Measurements from ENCODE around the gene LCN9. TPM values are rescaled to one million over a fixed set of nuclear protein-coding genes. Genes with fewer than 3 reads are reported as not detected.

The LCN9 gene
- total RNA-seq, 1 experiment from 2014 or later = not detected

- no peak for TF ChIP-seq CTCF (IDR thresholded peaks at IDR 0.05; ENCODE audit: unreplicated experiment)
- intact Hi-C loops (cut with micrococcal nuclease; ENCODE audit: unreplicated experiment) = no loop called here
- BruUV-seq (replicated peaks) = no TSS peak
- CTCF ChIA-PET = no interaction called here
- no peaks in the 10 kb centered on the region for H3K9me3 Mint-ChIP-seq (ENCODE audit: low read depth, unreplicated experiment)
- DNase-seq = no peak
- H3K36me3 Mint-ChIP-seq (ENCODE audit: insufficient read depth, unreplicated experiment) = no peaks in the 10 kb centered on the region
- peaks cover 25% of the 10 kb centered on the region for H3K27me3 Mint-ChIP-seq (ENCODE audit: unreplicated experiment)
- H3K4me3 Mint-ChIP-seq (ENCODE audit: low read depth, unreplicated experiment) = no peak overlapping the region
- H3K4me1 Mint-ChIP-seq (ENCODE audit: low read depth, unreplicated experiment) = no peaks in the 10 kb centered on the region
- no peak overlapping the region for H3K27ac Mint-ChIP-seq (ENCODE audit: unreplicated experiment)
These were observed 3.9 kb upstream of the LCN9 start for GRCh38 chr9:135659252-135659651.

- Mint-ChIP-seq H3K27ac (ENCODE audit: unreplicated experiment) (no peak overlapping the region), H3K27me3 (ENCODE audit: unreplicated experiment) (peaks cover 25% of the 10 kb centered on the region), H3K4me1 (ENCODE audit: low read depth, unreplicated experiment) (no peaks in the 10 kb centered on the region), H3K9me3 (ENCODE audit: low read depth, unreplicated experiment) (no peaks in the 10 kb centered on the region), H3K36me3 (ENCODE audit: insufficient read depth, unreplicated experiment) (no peaks in the 10 kb centered on the region), H3K4me3 (ENCODE audit: low read depth, unreplicated experiment) (no peak overlapping the region)
- no TSS peak for BruUV-seq (replicated peaks)
- DNase-seq = no peak
- intact Hi-C loops (cut with micrococcal nuclease; ENCODE audit: unreplicated experiment) = no loop called here
- no peak for TF ChIP-seq CTCF (IDR thresholded peaks at IDR 0.05; ENCODE audit: unreplicated experiment)
- CTCF ChIA-PET = no interaction called here
These were observed 2.7 kb upstream of the LCN9 start for GRCh38 chr9:135660407-135660806.

DNA sequence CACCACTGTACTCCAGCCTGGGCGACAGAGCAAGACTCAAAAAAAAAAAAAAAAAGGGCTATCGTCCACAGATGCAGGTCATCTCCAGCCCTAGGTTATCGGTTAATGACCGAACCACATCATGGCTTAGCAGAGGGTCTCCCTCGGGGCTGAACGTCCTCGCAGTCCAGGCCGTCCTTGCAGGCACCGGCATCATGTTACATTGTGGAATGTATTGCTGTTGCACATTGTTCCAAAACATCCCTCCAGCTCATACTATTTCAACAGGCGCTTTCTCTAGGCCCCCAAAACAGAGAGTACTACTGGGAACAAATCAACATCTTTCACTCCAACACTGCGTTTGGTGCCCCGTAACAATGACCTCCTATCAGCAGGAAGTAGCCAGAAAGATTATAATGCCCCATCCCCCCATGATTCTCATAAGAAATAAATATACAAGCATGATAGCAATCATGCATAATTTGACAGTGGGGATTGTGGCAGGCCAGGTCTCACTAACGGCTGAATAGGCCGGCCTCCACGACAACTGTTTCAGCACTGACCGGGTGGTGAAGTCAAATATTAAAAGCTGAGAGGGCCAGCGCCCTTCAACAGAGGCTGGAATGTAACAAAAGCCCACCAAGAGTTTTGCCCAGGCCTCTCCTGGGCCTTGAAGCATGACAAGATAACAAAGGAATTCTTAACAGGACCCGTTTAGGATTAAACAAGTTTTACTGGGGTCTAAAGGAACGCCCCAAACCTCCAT lies 1.1 kb upstream of the LCN9 start:
- Mint-ChIP-seq H3K9me3 (ENCODE audit: low read depth, unreplicated experiment) (no peaks in the 10 kb centered on the region), H3K27ac (ENCODE audit: unreplicated experiment) (no peak overlapping the region), H3K4me3 (ENCODE audit: low read depth, unreplicated experiment) (no peak overlapping the region), H3K36me3 (ENCODE audit: insufficient read depth, unreplicated experiment) (no peaks in the 10 kb centered on the region), H3K27me3 (ENCODE audit: unreplicated experiment) (peaks cover 31% of the 10 kb centered on the region), H3K4me1 (ENCODE audit: low read depth, unreplicated experiment) (no peaks in the 10 kb centered on the region)
- CTCF ChIA-PET = no interaction called here
- DNase-seq = no peak
- intact Hi-C loops (cut with micrococcal nuclease; ENCODE audit: unreplicated experiment) = no loop called here
- BruUV-seq (replicated peaks) = no TSS peak
- TF ChIP-seq CTCF (IDR thresholded peaks at IDR 0.05; ENCODE audit: unreplicated experiment) = no peak

GRCh38 chr9:135663451-135663770 lies 302 bp downstream of the LCN9 start:
- Mint-ChIP-seq H3K27me3 (ENCODE audit: unreplicated experiment) (peaks cover 38% of the 10 kb centered on the region), H3K36me3 (ENCODE audit: insufficient read depth, unreplicated experiment) (no peaks in the 10 kb centered on the region), H3K4me1 (ENCODE audit: low read depth, unreplicated experiment) (no peaks in the 10 kb centered on the region), H3K4me3 (ENCODE audit: low read depth, unreplicated experiment) (no peak overlapping the region), H3K27ac (ENCODE audit: unreplicated experiment) (no peak overlapping the region), H3K9me3 (ENCODE audit: low read depth, unreplicated experiment) (no peaks in the 10 kb centered on the region)
- no peak for DNase-seq
- intact Hi-C loops (cut with micrococcal nuclease; ENCODE audit: unreplicated experiment) = no loop called here
- CTCF ChIA-PET = no interaction called here
- TF ChIP-seq CTCF (IDR thresholded peaks at IDR 0.05; ENCODE audit: unreplicated experiment) = no peak
- BruUV-seq (replicated peaks) = no TSS peak

Data from Calu3 (cell line).